HEK293T (cell line): ENCODE measurements around the gene ZNF516.

Experiments used
- CTCF ChIA-PET: fragments of 350-600 bp; formaldehyde crosslinking; extraction: SDS; loops from one replicate; lab custom pipeline; 2021; ENCODE audit warnings: antibody characterized with exemption, inconsistent platforms; lab: Yijun Ruan, JAX
- POLR2A ChIA-PET: fragments of 350-600 bp; formaldehyde crosslinking; extraction: SDS; loops from one replicate; lab custom pipeline; 2020; ENCODE audit warnings: antibody characterized with exemption, inconsistent platforms; lab: Yijun Ruan, JAX
- DNase-seq: peaks from one replicate; pipeline ENCODE4 v3.0.0; 2012; ENCODE audit warnings: mixed read lengths; ENCODE audit errors: extremely low spot score
- ARNT ChIP-seq: fragments of 450-650 bp; IDR thresholded peaks from 2 replicates; pipeline ENCODE4 v1.6.1; 2017; ENCODE audit warnings: mild to moderate bottlenecking
- BHLHE40 ChIP-seq: fragments of 450-650 bp; IDR thresholded peaks from 2 replicates; pipeline ENCODE4 v1.6.1; 2016; ENCODE audit warnings: mild to moderate bottlenecking, moderate library complexity, borderline replicate concordance
- CTBP1 ChIP-seq: fragments of 450-650 bp; IDR thresholded peaks from 2 replicates; pipeline ENCODE4 v1.6.1; 2016; ENCODE audit warnings: borderline replicate concordance
- ELF4 ChIP-seq: fragments of 450-650 bp; IDR thresholded peaks from 2 replicates; pipeline ENCODE4 v1.6.1; 2017; ENCODE audit warnings: antibody characterized with exemption
- FOXA1 ChIP-seq: fragments of 450-650 bp; IDR thresholded peaks from 2 replicates; pipeline ENCODE4 v1.6.1; 2016; ENCODE audit warnings: mild to moderate bottlenecking
- FOXK2 ChIP-seq: fragments of 450-650 bp; IDR thresholded peaks from 2 replicates; pipeline ENCODE4 v1.6.1; 2016; ENCODE audit warnings: mild to moderate bottlenecking
- FOXM1 ChIP-seq: fragments of 450-650 bp; IDR thresholded peaks from 2 replicates; pipeline ENCODE4 v1.6.1; 2017; ENCODE audit warnings: mild to moderate bottlenecking, borderline replicate concordance
- HDGF ChIP-seq: fragments of 450-650 bp; IDR thresholded peaks from 2 replicates; pipeline ENCODE4 v1.6.1; 2017; ENCODE audit warnings: antibody characterized with exemption, borderline replicate concordance
- L3MBTL2 ChIP-seq: fragments of 450-650 bp; conservative IDR thresholded peaks from 2 replicates; pipeline ENCODE4 v1.6.1; 2016; ENCODE audit warnings: mild to moderate bottlenecking
- LEF1 ChIP-seq: fragments of 450-650 bp; IDR thresholded peaks from 2 replicates; pipeline ENCODE4 v1.6.1; 2017; ENCODE audit warnings: mild to moderate bottlenecking, borderline replicate concordance
- NFRKB ChIP-seq: fragments of 450-650 bp; IDR thresholded peaks from 2 replicates; pipeline ENCODE4 v1.6.1; 2016; ENCODE audit warnings: mild to moderate bottlenecking, moderate library complexity
- PKNOX1 ChIP-seq: fragments of 450-650 bp; IDR thresholded peaks from 2 replicates; pipeline ENCODE4 v1.6.1; 2016
- SP1 ChIP-seq: fragments of 450-650 bp; IDR thresholded peaks from 2 replicates; pipeline ENCODE4 v1.6.1; 2017
- SUZ12 ChIP-seq: fragments of 450-650 bp; IDR thresholded peaks from 2 replicates; pipeline ENCODE4 v1.6.1; 2016; ENCODE audit warnings: mild to moderate bottlenecking
- TARDBP ChIP-seq: fragments of 450-650 bp; IDR thresholded peaks from 2 replicates; pipeline ENCODE4 v1.6.1; 2016
- ZNF384 ChIP-seq: fragments of 450-650 bp; IDR thresholded peaks from 2 replicates; pipeline ENCODE4 v1.6.1; 2016

ZNF516 gene

GRCh38 chr18:76379226-76380126 is 115.6 kb downstream of the ZNF516 start:
- ChIA-PET POLR2A (no interaction called here), CTCF (interaction anchor here (0.6 kb wide), 1 partner anchor 121 kb away, joined by 3 read pairs; no protein-coding TSS in a partner anchor)
- DNase-seq, result no peak
- TF ChIP-seq NFRKB, result no peak
- TF ChIP-seq LEF1, result no peak
- TF ChIP-seq ELF4, result no peak
- TF ChIP-seq BHLHE40, result no peak
- TF ChIP-seq ARNT, result no peak
- no peak for TF ChIP-seq SUZ12
- TF ChIP-seq TARDBP, result no peak
- TF ChIP-seq HDGF, result no peak
- no peak for TF ChIP-seq CTBP1
- no peak for TF ChIP-seq PKNOX1
- TF ChIP-seq FOXA1, result no peak
- no peak for TF ChIP-seq L3MBTL2
- TF ChIP-seq FOXM1, result no peak
- no peak for TF ChIP-seq FOXK2
- no peak for TF ChIP-seq ZNF384
- TF ChIP-seq SP1, result no peak

- CTCF ChIA-PET, result no interaction called here
- TF ChIP-seq ZNF384 (no peak), TARDBP (no peak), ARNT (no peak), L3MBTL2 (no peak), LEF1 (no peak), ELF4 (no peak), NFRKB (no peak), SP1 (no peak), HDGF (no peak)
- no peak for DNase-seq
- POLR2A ChIA-PET, result no interaction called here
Measured at GRCh38 chr18:76378526-76379215, 116.4 kb downstream of the ZNF516 start.

- no peak for DNase-seq
- CTCF ChIA-PET, result no interaction called here
- no peak for TF ChIP-seq FOXM1
- TF ChIP-seq ELF4, result no peak
- TF ChIP-seq CTBP1, result no peak
- TF ChIP-seq LEF1, result no peak
- no peak for TF ChIP-seq TARDBP
- no peak for TF ChIP-seq NFRKB
- TF ChIP-seq FOXK2, result no peak
- no peak for TF ChIP-seq ZNF384
- no peak for TF ChIP-seq HDGF
- TF ChIP-seq BHLHE40, result no peak
- no peak for TF ChIP-seq FOXA1
- no peak for TF ChIP-seq L3MBTL2
- POLR2A ChIA-PET, result no interaction called here
Measured at GRCh38 chr18:76377359-76377756, 117.7 kb downstream of the ZNF516 start.

- CTCF ChIA-PET, result no interaction called here
Measured at GRCh38 chr18:76376668-76377358, 118.2 kb downstream of the ZNF516 start.

GRCh38 chr18:76376225-76376624 is 118.8 kb downstream of the ZNF516 start:
- ChIA-PET POLR2A (no interaction called here), CTCF (no interaction called here)
- TF ChIP-seq ELF4 (no peak), TARDBP (no peak), LEF1 (no peak), ARNT (no peak), SUZ12 (no peak), HDGF (no peak), NFRKB (no peak), FOXM1 (no peak), FOXK2 (no peak), L3MBTL2 (no peak), FOXA1 (no peak), CTBP1 (no peak), BHLHE40 (no peak), ZNF384 (no peak), PKNOX1 (no peak), SP1 (no peak)
- DNase-seq, result no peak

More at GRCh38 chr18:76376668-76377358, 118.2 kb downstream of the ZNF516 start:
- DNase-seq, result no peak
- POLR2A ChIA-PET, result no interaction called here
- TF ChIP-seq ELF4, result no peak
